Right atrium auricular region (tissue), 2 donors: ENCODE results near the gene SCUBE2. TPM values are rescaled to one million over a fixed set of nuclear protein-coding genes. Genes with fewer than 3 reads are reported as not detected.

Experiments
- DNase-seq: peaks from one replicate; pipeline ENCODE4 v3.0.0-alpha.2; 2019; ENCODE audit warnings: low spot score
- H3K27ac ChIP-seq, 2 donors: fragments of 200-600 bp; sonication (generic); 1 replicate in 1 of 2; 2 replicates in 1 of 2; pipeline ENCODE4 v1.5.1; 2016 to 2019
- H3K27me3 ChIP-seq, 2 donors: fragments of 200-600 bp; sonication (generic); one replicate each; pipeline versions ENCODE4 v1.5.1 to v1.6.0; 2017 to 2019
- H3K36me3 ChIP-seq: fragments of 200-600 bp; sonication (generic); one replicate; pipeline ENCODE4 v1.5.1; 2016
- H3K4me1 ChIP-seq, 2 donors: fragments of 200-600 bp; sonication (generic); one replicate each; pipeline versions ENCODE4 v1.5.1 to v1.6.0; 2017 to 2019
- H3K4me3 ChIP-seq, 2 donors: fragments of 200-600 bp; sonication (generic); 1 replicate in 1 of 2; 2 replicates in 1 of 2; pipeline ENCODE4 v1.5.1; 2017 to 2019; ENCODE audit warnings: mild to moderate bottlenecking in 1 of 2, moderate library complexity in 1 of 2
- H3K9me3 ChIP-seq, 2 donors: fragments of 200-600 bp; sonication (generic); one replicate each; pipeline ENCODE4 v1.5.1; 2019
- CTCF ChIP-seq, 2 donors: fragments of 200-600 bp; sonication (generic); IDR thresholded peaks; one replicate each; pipeline ENCODE4 v1.5.1; 2019; ENCODE audit warnings: antibody characterized with exemption in 2 of 2
- total RNA-seq, 2 donors: library from RNA; depleted of rRNA; stranded (reverse); fragments of >200 nt; gene quantifications; one replicate each; pipeline ENCODE4 v1.1.0, GENCODE V29; 2016

SCUBE2 gene
- total RNA-seq, 2 donors from 2014 or later = 0.63 to 1.6 TPM

- Histone ChIP-seq H3K36me3 (no peaks in the 10 kb centered on the region), H3K4me3 (peak overlapping the region; percentile 37 to 56), H3K27ac (peak overlapping the region in 1 of 2 donors; percentile 43), H3K9me3 (no peaks in the 10 kb centered on the region), H3K27me3 (no peaks in the 10 kb centered on the region), H3K4me1 (peaks cover 0 to 18% of the 10 kb centered on the region in 2 donors)
- no peak for TF ChIP-seq CTCF (IDR thresholded peaks at IDR 0.05)
- DNase-seq = no peak
Measured at GRCh38 chr11:9002920-9003572, 88.4 kb downstream of the SCUBE2 start.

GRCh38 chr11:9001736-9002135 lies 89.7 kb downstream of the SCUBE2 start:
- peaks cover 0 to 18% of the 10 kb centered on the region in 2 donors for H3K4me1 ChIP-seq
- no peak overlapping the region for H3K4me3 ChIP-seq
- DNase-seq = no peak
- no peaks in the 10 kb centered on the region for H3K27me3 ChIP-seq
- H3K27ac ChIP-seq = no peak overlapping the region
- no peaks in the 10 kb centered on the region for H3K36me3 ChIP-seq
- H3K9me3 ChIP-seq = no peaks in the 10 kb centered on the region
- no peak for TF ChIP-seq CTCF (IDR thresholded peaks at IDR 0.05)

DNA sequence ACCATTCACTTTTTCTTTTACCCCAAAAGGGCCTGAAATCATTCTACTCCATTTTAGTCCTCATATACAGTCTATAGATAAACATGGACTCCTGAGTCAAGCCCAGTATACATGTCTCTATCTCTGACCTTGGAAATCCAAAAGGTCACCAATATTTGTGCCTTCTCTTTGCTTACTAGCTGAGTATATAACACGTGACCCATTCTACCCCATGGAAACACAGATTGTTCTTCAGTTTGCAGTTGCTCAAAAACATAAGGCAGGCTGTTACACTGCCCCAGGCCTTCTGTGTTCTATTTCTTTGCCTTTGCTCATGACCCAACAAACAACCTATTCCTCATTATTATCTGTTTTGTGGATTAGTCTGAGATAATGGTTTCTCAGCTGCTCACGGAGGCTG lies 93.4 kb downstream of the SCUBE2 start:
- Histone ChIP-seq H3K4me1 (peaks cover 0 to 2% of the 10 kb centered on the region in 2 donors), H3K36me3 (no peaks in the 10 kb centered on the region), H3K27ac (no peak overlapping the region), H3K27me3 (no peaks in the 10 kb centered on the region), H3K9me3 (no peaks in the 10 kb centered on the region), H3K4me3 (no peak overlapping the region)
- no peak for TF ChIP-seq CTCF (IDR thresholded peaks at IDR 0.05)
- no peak for DNase-seq

DNA sequence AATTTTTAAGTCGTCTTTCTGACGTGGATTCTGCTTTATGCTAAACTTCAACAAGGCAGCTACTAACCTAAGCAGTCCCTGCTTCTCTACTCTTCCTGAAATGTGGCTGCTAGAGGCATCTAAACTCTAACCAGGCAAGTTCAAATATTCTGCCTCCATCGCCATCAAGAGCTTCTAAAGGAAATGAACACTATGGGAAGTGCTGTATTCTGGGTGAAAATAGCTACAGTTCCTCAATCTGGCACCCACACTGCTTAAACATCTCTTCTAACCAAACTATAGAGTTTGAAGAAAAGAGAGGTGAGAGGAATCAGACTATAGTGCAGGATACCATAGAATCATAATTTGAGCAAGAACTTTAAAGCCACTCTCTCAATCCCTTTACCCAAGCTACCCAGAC lies 93.9 kb downstream of the SCUBE2 start:
- H3K9me3 ChIP-seq = no peaks in the 10 kb centered on the region
- no peak for TF ChIP-seq CTCF (IDR thresholded peaks at IDR 0.05)
- no peaks in the 10 kb centered on the region for H3K36me3 ChIP-seq
- DNase-seq = no peak
- H3K4me3 ChIP-seq = no peak overlapping the region
- no peak overlapping the region for H3K27ac ChIP-seq
- H3K4me1 ChIP-seq = no peaks in the 10 kb centered on the region
- H3K27me3 ChIP-seq = no peaks in the 10 kb centered on the region

DNA sequence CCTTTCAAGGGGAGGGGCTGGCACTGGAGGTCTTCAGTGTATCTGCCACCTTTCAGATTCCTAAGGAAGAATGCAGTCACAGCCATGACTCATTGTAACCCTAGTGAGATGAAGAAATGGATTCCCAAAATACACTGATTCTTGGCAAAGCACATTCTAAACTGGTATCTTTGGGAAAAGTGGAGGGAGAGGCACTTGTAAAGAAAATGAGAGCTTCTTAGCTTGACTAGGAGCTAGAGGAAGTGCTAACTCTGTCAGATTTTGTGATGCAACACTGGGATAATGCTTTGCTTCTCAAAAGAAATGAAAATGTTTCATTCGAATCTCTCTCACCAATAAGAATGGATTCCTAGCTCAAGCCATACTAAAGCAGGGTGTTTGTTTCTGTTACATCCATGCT lies 101.9 kb downstream of the SCUBE2 start:
- Histone ChIP-seq H3K4me3 (no peak overlapping the region), H3K27me3 (no peaks in the 10 kb centered on the region), H3K36me3 (no peaks in the 10 kb centered on the region), H3K4me1 (no peaks in the 10 kb centered on the region), H3K27ac (no peak overlapping the region), H3K9me3 (no peaks in the 10 kb centered on the region)
- TF ChIP-seq CTCF (IDR thresholded peaks at IDR 0.05) = no peak
- DNase-seq = no peak
